GM06990 (cell line): ENCODE data around the gene GPATCH2.
"Not testable (repeated sequence)": the region's sequence is repeated elsewhere in the genome, so short reads cannot be mapped to it uniquely, and the experiment has no call there.

Experiments used
- DNase-seq: peaks from one replicate; pipeline ENCODE4 v3.0.0-alpha.2; 2011; ENCODE audit not compliant: insufficient read length; ENCODE audit errors: extremely low read depth
- H3K27me3 ChIP-seq: replicated peaks from 2 replicates; pipeline ENCODE4 v1.6.0; 2011; ENCODE audit warnings: low read length; ENCODE audit not compliant: control insufficient read depth, insufficient read depth
- H3K36me3 ChIP-seq: 2 replicates; pipeline ENCODE4 v1.5.1; 2011; ENCODE audit warnings: low read length; ENCODE audit not compliant: control insufficient read depth, insufficient read depth
- H3K4me3 ChIP-seq: replicated peaks from 2 replicates; pipeline ENCODE4 v1.5.1; 2011; ENCODE audit warnings: low read depth, mild to moderate bottlenecking, control low read depth, low read length
- CTCF ChIP-seq: IDR thresholded peaks from 2 replicates; pipeline ENCODE4 v1.5.1; 2011; ENCODE audit warnings: low read length, control low read depth, mild to moderate bottlenecking, inconsistent platforms; ENCODE audit not compliant: insufficient read depth, poor library complexity, severe bottlenecking

Gene GPATCH2

GRCh38 chr1:217402301-217402700 is 228.6 kb downstream of the GPATCH2 start:
- no peaks in the 10 kb centered on the region for H3K27me3 ChIP-seq
- no peaks in the 10 kb centered on the region for H3K36me3 ChIP-seq
- H3K4me3 ChIP-seq, result no peak overlapping the region
- TF ChIP-seq CTCF, result no peak
- DNase-seq, result no peak

- no peak for DNase-seq
- H3K36me3 ChIP-seq, result no peaks in the 10 kb centered on the region
Measured at GRCh38 chr1:217393896-217394295, 237.0 kb downstream of the GPATCH2 start.

GRCh38 chr1:217392441-217392840 is 238.4 kb downstream of the GPATCH2 start:
- DNase-seq, result no peak
- Histone ChIP-seq H3K4me3 (no peak overlapping the region), H3K36me3 (no peaks in the 10 kb centered on the region), H3K27me3 (no peaks in the 10 kb centered on the region)
- TF ChIP-seq CTCF, result no peak

More at GRCh38 chr1:217393896-217394295, 237.0 kb downstream of the GPATCH2 start:
- no peak for TF ChIP-seq CTCF
- H3K4me3 ChIP-seq, result no peak overlapping the region
- H3K27me3 ChIP-seq, result no peaks in the 10 kb centered on the region

GRCh38 chr1:217389895-217390294 is 241.0 kb downstream of the GPATCH2 start:
- no peaks in the 10 kb centered on the region for H3K27me3 ChIP-seq
- H3K4me3 ChIP-seq, result no peak overlapping the region
- no peak for DNase-seq
- H3K36me3 ChIP-seq, result no peaks in the 10 kb centered on the region
- TF ChIP-seq CTCF, result no peak

- no peak for DNase-seq
- Histone ChIP-seq H3K4me3 (no peak overlapping the region), H3K36me3 (no peaks in the 10 kb centered on the region), H3K27me3 (no peaks in the 10 kb centered on the region)
- no peak for TF ChIP-seq CTCF
Measured at GRCh38 chr1:217388522-217389065, 242.3 kb downstream of the GPATCH2 start.

- H3K36me3 ChIP-seq, H3K27me3 ChIP-seq, H3K4me3 ChIP-seq, DNase-seq: not testable (repeated sequence)
Measured at GRCh38 chr1:217381773-217382172, 249.1 kb downstream of the GPATCH2 start.

GRCh38 chr1:217379804-217380203 is 251.1 kb downstream of the GPATCH2 start:
- H3K27me3 ChIP-seq, H3K4me3 ChIP-seq, DNase-seq, H3K36me3 ChIP-seq: not testable (repeated sequence)
